Stimulated activated CD4-positive, alpha-beta T cell treated with anti-CD3 and anti-CD28 coated beads, Interleukin-2, amount 100 ng/mL, for 48 hours (primary cell): ENCODE measurements around the gene BEND6.
A peak's percentile ranks its signal among the peaks of the same experiment; 100 is the strongest.

ENCODE experiments used
- DNase-seq, 2 donors: peaks; one replicate each; pipeline ENCODE4 v3.0.0-alpha.2; 2020

The BEND6 gene

GRCh38 chr6:56944661-56945060 lies 10.2 kb upstream of the BEND6 start:
- no peak for DNase-seq

- no peak for DNase-seq
Measured at GRCh38 chr6:56946368-56946767, 8.5 kb upstream of the BEND6 start.

GRCh38 chr6:56947924-56948323 lies 7.0 kb upstream of the BEND6 start:
- DNase-seq, result no peak

- no peak for DNase-seq
Measured at GRCh38 chr6:56949265-56949664, 5.6 kb upstream of the BEND6 start.

- DNase-seq, result no peak
Measured at GRCh38 chr6:56949925-56950495, 4.9 kb upstream of the BEND6 start.

GRCh38 chr6:56951049-56951831 lies 3.7 kb upstream of the BEND6 start:
- no peak for DNase-seq

GRCh38 chr6:56953597-56954402 lies 1.1 kb upstream of the BEND6 start:
- peak in 1 of 2 donors; percentile 2 for DNase-seq

- DNase-seq, result peak; percentile 62
Measured at GRCh38 chr6:56955171-56956155, 556 bp downstream of the BEND6 start.

GRCh38 chr6:56956491-56956890 lies 1.6 kb downstream of the BEND6 start:
- DNase-seq, result no peak

GRCh38 chr6:56957856-56958255 lies 2.9 kb downstream of the BEND6 start:
- DNase-seq, result no peak

GRCh38 chr6:56958481-56958880 lies 3.6 kb downstream of the BEND6 start:
- DNase-seq, result no peak

GRCh38 chr6:56959094-56959493 lies 4.2 kb downstream of the BEND6 start:
- DNase-seq, result no peak

GRCh38 chr6:56959938-56960337 lies 5.0 kb downstream of the BEND6 start:
- no peak for DNase-seq

- no peak for DNase-seq
Measured at GRCh38 chr6:56961151-56961550, 6.2 kb downstream of the BEND6 start.

- DNase-seq, result no peak
Measured at GRCh38 chr6:56962441-56962840, 7.5 kb downstream of the BEND6 start.

GRCh38 chr6:56963043-56963442 lies 8.1 kb downstream of the BEND6 start:
- no peak for DNase-seq

GRCh38 chr6:56963793-56964192 lies 8.9 kb downstream of the BEND6 start:
- no peak for DNase-seq

GRCh38 chr6:56965126-56965525 lies 10.2 kb downstream of the BEND6 start:
- DNase-seq, result no peak

GRCh38 chr6:56970849-56971248 lies 15.9 kb downstream of the BEND6 start:
- DNase-seq, result no peak

- DNase-seq, result no peak
Measured at GRCh38 chr6:56977192-56977591, 22.3 kb downstream of the BEND6 start.

GRCh38 chr6:56978530-56978929 lies 23.6 kb downstream of the BEND6 start:
- no peak for DNase-seq

- DNase-seq, result no peak
Measured at GRCh38 chr6:56984361-56984760, 29.5 kb downstream of the BEND6 start.

- no peak for DNase-seq
Measured at GRCh38 chr6:56984884-56985283, 30.0 kb downstream of the BEND6 start.
